DND-41 (cell line): Measurements from ENCODE around the gene GTF3C5.

Experiments used
- ATAC-seq: fragments of 200-7000 bp; cut with Tn5 transposase; 3 replicates; pipeline ENCODE4 v1.9.1; 2021; ENCODE audit warnings: low read depth; ENCODE audit not compliant: insufficient read depth
- DNase-seq: peaks from one replicate; pipeline ENCODE4 v3.0.0-alpha.2; 2020
- H2AFZ ChIP-seq: 2 replicates; pipeline ENCODE4 v1.6.0; 2012; ENCODE audit warnings: low read depth, low read length
- H3K27ac ChIP-seq: 2 replicates; pipeline ENCODE4 v1.5.1; 2012; ENCODE audit warnings: low read length, inconsistent platforms
- H3K27me3 ChIP-seq: fragments of 200-600 bp; sonication (generic); 2 replicates; pipeline ENCODE4 v1.6.0; 2012; ENCODE audit warnings: low read length, mild to moderate bottlenecking, inconsistent platforms; ENCODE audit not compliant: insufficient read depth, poor library complexity
- H3K36me3 ChIP-seq: 2 replicates; pipeline ENCODE4 v1.5.1; 2012; ENCODE audit warnings: low read length, inconsistent platforms; ENCODE audit not compliant: insufficient read depth
- H3K4me1 ChIP-seq: 2 replicates; pipeline ENCODE4 v1.5.1; 2012; ENCODE audit warnings: mild to moderate bottlenecking, low read length; ENCODE audit not compliant: insufficient read depth
- H3K4me2 ChIP-seq: 2 replicates; pipeline ENCODE4 v1.6.0; 2012; ENCODE audit warnings: mild to moderate bottlenecking, moderate library complexity, low read length, inconsistent platforms; ENCODE audit not compliant: insufficient read depth
- H3K4me3 ChIP-seq, 2 experiments: fragments of 200-600 bp in 1 of 2; shearing (Covaris generic) in 1 of 2; 2 replicates each; pipeline ENCODE4 v1.5.1; 2012 to 2016; ENCODE audit warnings: inconsistent platforms in 2 of 2, low read length in 2 of 2, mild to moderate bottlenecking in 2 of 2, low read depth in 1 of 2, moderate library complexity in 1 of 2
- H3K79me2 ChIP-seq: 2 replicates; pipeline ENCODE4 v1.6.0; 2012; ENCODE audit warnings: low read length, inconsistent platforms; ENCODE audit not compliant: insufficient read depth
- H3K9ac ChIP-seq: 2 replicates; pipeline ENCODE4 v1.6.0; 2012; ENCODE audit warnings: low read depth, mild to moderate bottlenecking, inconsistent platforms, low read length, moderate library complexity
- H3K9me3 ChIP-seq: 2 replicates; pipeline ENCODE4 v1.5.1; 2012; ENCODE audit warnings: low read length, moderate library complexity, mild to moderate bottlenecking, inconsistent platforms; ENCODE audit not compliant: insufficient read depth, severe bottlenecking
- H4K20me1 ChIP-seq: 2 replicates; pipeline ENCODE4 v1.6.0; 2012; ENCODE audit warnings: low read length; ENCODE audit not compliant: insufficient read depth
- EZH2 ChIP-seq: IDR thresholded peaks from 3 replicates; pipeline ENCODE4 v1.6.1; 2012; ENCODE audit warnings: borderline replicate concordance, low read depth, mild to moderate bottlenecking, moderate library complexity, low read length, inconsistent platforms; ENCODE audit not compliant: severe bottlenecking
- TF ChIP-seq, protein P1 (sequence below): IDR thresholded peaks from 2 replicates; pipeline ENCODE4 v1.5.1; 2012; ENCODE audit warnings: borderline replicate concordance, low read length, moderate library complexity, mild to moderate bottlenecking; ENCODE audit not compliant: poor library complexity, severe bottlenecking; ENCODE audit errors: extremely low read depth

Gene GTF3C5

DNA sequence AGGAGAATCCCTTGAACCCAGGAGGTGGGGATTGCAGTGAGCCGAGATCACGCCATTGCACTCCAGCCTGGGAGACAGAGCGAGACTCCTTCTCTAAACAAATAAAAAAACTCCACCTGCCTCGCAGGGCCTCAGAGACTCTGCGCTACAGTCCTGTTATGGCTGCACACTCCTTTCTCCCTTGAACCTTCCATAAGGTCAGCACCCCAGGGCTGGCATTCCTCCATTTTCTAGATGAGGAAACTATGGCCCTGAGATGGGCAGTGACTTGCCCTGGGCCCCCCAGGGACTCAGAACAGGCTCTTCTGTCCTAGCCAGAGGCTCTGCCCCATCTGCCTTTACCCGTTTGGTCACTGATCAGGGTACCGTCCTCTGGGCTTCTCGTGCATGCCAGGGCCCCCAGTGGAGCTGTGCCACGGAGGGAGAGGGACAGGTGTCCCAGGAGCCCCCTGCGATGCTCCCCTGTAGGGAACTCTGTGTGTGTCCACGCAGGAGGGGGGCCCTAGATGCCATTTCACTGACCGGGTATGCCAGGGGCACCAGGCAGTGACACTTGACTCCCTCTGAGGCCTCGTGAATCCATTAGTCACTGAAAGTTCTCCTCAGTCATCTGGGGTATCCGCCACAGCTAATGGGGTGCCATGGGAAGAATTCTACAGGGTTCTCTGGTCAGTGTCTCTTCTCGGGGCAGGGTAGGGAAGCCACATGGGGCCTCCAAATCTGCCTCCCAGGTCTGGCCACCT, 74.1 kb downstream of the GTF3C5 start:
- Histone ChIP-seq H3K36me3 (peaks cover 93% of the 10 kb centered on the region), H4K20me1 (peaks cover 8% of the 10 kb centered on the region; the same call in 1 of the 2 replicates)
- TF ChIP-seq, protein P1, sequence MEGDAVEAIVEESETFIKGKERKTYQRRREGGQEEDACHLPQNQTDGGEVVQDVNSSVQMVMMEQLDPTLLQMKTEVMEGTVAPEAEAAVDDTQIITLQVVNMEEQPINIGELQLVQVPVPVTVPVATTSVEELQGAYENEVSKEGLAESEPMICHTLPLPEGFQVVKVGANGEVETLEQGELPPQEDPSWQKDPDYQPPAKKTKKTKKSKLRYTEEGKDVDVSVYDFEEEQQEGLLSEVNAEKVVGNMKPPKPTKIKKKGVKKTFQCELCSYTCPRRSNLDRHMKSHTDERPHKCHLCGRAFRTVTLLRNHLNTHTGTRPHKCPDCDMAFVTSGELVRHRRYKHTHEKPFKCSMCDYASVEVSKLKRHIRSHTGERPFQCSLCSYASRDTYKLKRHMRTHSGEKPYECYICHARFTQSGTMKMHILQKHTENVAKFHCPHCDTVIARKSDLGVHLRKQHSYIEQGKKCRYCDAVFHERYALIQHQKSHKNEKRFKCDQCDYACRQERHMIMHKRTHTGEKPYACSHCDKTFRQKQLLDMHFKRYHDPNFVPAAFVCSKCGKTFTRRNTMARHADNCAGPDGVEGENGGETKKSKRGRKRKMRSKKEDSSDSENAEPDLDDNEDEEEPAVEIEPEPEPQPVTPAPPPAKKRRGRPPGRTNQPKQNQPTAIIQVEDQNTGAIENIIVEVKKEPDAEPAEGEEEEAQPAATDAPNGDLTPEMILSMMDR, result no peak
- TF ChIP-seq EZH2, result no peak

DNA sequence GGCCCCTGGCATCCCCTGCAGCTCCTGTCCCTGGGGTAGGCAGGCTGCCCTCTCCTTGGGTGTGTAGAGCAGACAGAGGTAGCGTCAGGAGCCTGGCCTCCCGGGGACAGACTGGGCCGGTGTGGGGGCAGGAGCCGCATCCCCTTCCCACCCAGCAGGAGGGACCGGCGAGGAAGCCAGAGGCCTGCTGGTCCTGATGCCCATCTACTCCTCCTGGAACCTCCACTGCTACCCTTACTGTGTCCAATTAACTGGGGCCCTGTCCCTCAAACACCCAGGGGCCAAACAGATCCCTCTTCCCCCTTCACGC, 74.6 kb downstream of the GTF3C5 start:
- peaks cover 8% of the 10 kb centered on the region; the same call in 1 of the 2 replicates for H4K20me1 ChIP-seq
- H2AFZ ChIP-seq, result no peak overlapping the region
- H3K9ac ChIP-seq, result no peak overlapping the region
- H3K4me3 ChIP-seq, result no peak overlapping the region
- H3K9me3 ChIP-seq, result no peaks in the 10 kb centered on the region
- no peaks in the 10 kb centered on the region for H3K79me2 ChIP-seq
- ATAC-seq (no peak), DNase-seq (no peak)
- no peaks in the 10 kb centered on the region for H3K27me3 ChIP-seq
- no peaks in the 10 kb centered on the region for H3K4me1 ChIP-seq
- peaks cover 93% of the 10 kb centered on the region for H3K36me3 ChIP-seq
- TF ChIP-seq EZH2, result no peak
- H3K4me2 ChIP-seq, result no peak overlapping the region
- H3K27ac ChIP-seq, result no peak overlapping the region

More for the DNA sequence above, 74.1 kb downstream of the GTF3C5 start:
- no peak overlapping the region for H3K4me3 ChIP-seq
- no peaks in the 10 kb centered on the region for H3K79me2 ChIP-seq
- no peak overlapping the region for H3K9ac ChIP-seq
- DNase-seq, result no peak
- H3K27me3 ChIP-seq, result no peaks in the 10 kb centered on the region
- no peak overlapping the region for H3K27ac ChIP-seq
- no peak overlapping the region for H2AFZ ChIP-seq
- H3K9me3 ChIP-seq, result no peaks in the 10 kb centered on the region
- no peak for ATAC-seq
- H3K4me2 ChIP-seq, result no peak overlapping the region
- H3K4me1 ChIP-seq, result no peaks in the 10 kb centered on the region

DNA sequence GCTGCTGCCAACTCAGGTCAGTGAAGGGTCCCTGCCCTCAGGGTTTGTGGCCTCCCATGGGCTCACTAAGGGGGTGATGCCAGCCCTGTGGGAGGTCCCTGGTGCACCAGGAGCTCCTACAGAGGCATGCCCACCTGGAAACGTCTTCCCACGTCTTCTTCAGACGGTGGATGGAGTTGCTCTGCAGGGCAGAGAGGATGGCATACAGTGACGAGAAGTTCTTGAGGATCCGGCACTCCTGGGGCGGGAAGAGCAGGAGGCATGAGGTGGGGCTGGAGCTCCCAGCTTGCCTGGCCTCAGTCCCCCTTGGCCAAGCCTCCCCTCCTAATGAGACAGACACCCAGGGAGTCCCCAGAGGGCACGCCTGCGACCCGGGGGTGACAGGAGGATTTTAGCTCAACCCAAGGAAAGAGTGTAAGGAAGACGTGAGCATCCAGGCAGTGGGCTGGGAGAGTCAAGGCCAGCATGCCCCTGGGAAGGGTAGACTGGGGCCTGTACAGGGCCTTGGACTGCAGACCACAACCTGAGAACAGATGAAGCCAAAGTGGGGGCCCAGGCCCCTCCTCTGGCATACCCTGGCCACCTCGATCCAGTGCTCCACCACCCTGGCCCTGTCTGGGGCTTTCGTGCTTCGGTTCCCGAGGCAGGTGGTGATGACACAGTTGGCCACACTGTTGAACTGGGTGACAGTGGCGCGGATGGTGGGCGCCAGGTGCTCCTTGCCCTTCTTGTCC, 75.9 kb downstream of the GTF3C5 start:
- Histone ChIP-seq H4K20me1 (peaks cover 11% of the 10 kb centered on the region; the same call in 1 of the 2 replicates), H3K79me2 (no peaks in the 10 kb centered on the region), H2AFZ (no peak overlapping the region), H3K4me3 (no peak overlapping the region), H3K27ac (no peak overlapping the region), H3K4me2 (no peak overlapping the region), H3K9me3 (no peaks in the 10 kb centered on the region), H3K4me1 (no peaks in the 10 kb centered on the region), H3K36me3 (peaks cover 84% of the 10 kb centered on the region), H3K27me3 (no peaks in the 10 kb centered on the region), H3K9ac (no peak overlapping the region)
- ATAC-seq (no peak), DNase-seq (no peak)
- TF ChIP-seq, protein P1, result no peak
- TF ChIP-seq EZH2, result no peak

DNA sequence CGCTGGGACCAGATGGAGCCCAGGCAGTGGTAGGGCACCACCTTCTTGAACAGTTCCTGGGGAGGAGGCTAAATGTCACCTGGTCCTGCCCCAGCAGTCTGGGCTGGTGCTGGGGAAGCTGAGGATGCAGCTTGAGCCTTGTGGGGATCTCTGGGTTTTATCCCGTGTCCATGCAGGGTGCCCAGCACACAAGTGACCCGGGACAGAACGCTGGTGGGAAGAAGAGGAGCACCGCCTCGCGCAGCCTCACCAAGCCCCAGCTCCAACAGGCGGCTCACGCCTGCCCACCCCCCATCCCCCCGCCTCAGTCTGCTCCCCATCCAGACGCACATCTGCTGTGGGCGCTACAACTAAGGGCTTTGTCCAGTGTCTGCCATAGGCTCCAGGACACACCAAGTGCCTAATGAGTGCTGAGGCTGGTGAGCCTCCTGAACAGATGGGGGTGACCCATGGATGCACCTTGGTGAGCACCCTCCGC, 76.5 kb downstream of the GTF3C5 start:
- H3K4me2 ChIP-seq, result no peak overlapping the region
- H2AFZ ChIP-seq, result no peak overlapping the region
- H3K27me3 ChIP-seq, result no peaks in the 10 kb centered on the region
- no peaks in the 10 kb centered on the region for H3K79me2 ChIP-seq
- DNase-seq (no peak), ATAC-seq (no peak)
- no peak for TF ChIP-seq EZH2
- TF ChIP-seq, protein P1, result no peak
- H3K4me1 ChIP-seq, result no peaks in the 10 kb centered on the region
- H3K9ac ChIP-seq, result no peak overlapping the region
- H3K9me3 ChIP-seq, result no peaks in the 10 kb centered on the region
- no peak overlapping the region for H3K27ac ChIP-seq
- H4K20me1 ChIP-seq, result peaks cover 16% of the 10 kb centered on the region
- no peak overlapping the region for H3K4me3 ChIP-seq
- peaks cover 82% of the 10 kb centered on the region for H3K36me3 ChIP-seq
